ENCODE data around the gene PAPOLG. TPM values are rescaled to one million over a fixed set of nuclear protein-coding genes. Genes with fewer than 3 reads are reported as not detected.

The PAPOLG gene
- total RNA-seq, 1 donor from 2014 or later = 60.8 TPM

DNA sequence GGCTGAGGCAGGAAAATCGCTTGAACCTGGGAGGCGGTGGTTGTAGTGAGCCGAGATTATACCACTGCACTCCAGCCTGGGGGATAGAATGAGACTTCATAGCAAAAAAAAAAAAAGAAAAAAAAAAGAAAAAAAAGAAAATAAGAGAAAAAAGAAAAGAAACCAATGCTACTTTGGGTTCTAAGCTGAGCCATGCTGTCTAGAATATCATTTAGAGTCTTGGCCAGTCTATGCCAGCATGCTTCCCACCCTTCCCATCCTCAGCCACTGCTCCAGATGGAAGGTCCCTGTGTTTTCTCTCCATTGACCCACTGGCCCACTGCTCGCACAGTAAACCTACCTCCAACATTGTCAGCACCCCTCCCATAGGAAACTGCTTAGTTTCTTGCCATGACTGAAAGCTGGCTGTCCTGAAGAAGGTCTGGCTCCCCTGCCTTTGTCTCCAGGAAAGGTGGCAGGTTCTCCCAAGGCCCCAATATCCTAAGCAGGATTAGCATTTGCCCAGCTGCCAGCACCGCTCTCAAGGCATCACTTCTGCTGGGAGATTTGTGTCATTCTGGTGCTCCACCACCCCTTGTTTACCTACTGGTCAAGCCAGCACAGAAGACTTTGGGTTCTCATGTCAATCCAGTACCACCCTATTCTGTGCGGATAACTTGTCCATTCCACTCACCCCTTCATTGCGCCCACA is 47.3 kb upstream of the PAPOLG start:
- no peaks in the 10 kb centered on the region for H3K27me3 Mint-ChIP-seq (ENCODE audit: insufficient read depth, low read depth)
- H3K36me3 ChIP-seq = no peaks in the 10 kb centered on the region
- no peaks in the 10 kb centered on the region for H3K9me3 ChIP-seq (ENCODE audit: low read depth)
- peaks cover 2% of the 10 kb centered on the region for H3K9me3 Mint-ChIP-seq
- no peaks in the 10 kb centered on the region for H4K20me1 ChIP-seq (ENCODE audit: low read depth)
- H3K4me3 Mint-ChIP-seq = no peak overlapping the region
- TF ChIP-seq, protein P1, sequence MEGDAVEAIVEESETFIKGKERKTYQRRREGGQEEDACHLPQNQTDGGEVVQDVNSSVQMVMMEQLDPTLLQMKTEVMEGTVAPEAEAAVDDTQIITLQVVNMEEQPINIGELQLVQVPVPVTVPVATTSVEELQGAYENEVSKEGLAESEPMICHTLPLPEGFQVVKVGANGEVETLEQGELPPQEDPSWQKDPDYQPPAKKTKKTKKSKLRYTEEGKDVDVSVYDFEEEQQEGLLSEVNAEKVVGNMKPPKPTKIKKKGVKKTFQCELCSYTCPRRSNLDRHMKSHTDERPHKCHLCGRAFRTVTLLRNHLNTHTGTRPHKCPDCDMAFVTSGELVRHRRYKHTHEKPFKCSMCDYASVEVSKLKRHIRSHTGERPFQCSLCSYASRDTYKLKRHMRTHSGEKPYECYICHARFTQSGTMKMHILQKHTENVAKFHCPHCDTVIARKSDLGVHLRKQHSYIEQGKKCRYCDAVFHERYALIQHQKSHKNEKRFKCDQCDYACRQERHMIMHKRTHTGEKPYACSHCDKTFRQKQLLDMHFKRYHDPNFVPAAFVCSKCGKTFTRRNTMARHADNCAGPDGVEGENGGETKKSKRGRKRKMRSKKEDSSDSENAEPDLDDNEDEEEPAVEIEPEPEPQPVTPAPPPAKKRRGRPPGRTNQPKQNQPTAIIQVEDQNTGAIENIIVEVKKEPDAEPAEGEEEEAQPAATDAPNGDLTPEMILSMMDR (IDR thresholded peaks at IDR 0.05) = no peak
- no peak for TF ChIP-seq EZH2 (IDR thresholded peaks at IDR 0.05)
- no peak for TF ChIP-seq EZH2phosphoT487 (IDR thresholded peaks at IDR 0.05)
- H3K4me3 ChIP-seq = no peak overlapping the region
- H3K27ac Mint-ChIP-seq = no peak overlapping the region
- H3K4me1 Mint-ChIP-seq = no peaks in the 10 kb centered on the region
- no peak for DNase-seq (ENCODE audit: low spot score)
- H3K79me2 ChIP-seq (ENCODE audit: low read depth) = no peaks in the 10 kb centered on the region
- H3K27ac ChIP-seq = no peak overlapping the region
- no peaks in the 10 kb centered on the region for H3F3A ChIP-seq (ENCODE audit: low read depth)
- H3K4me1 ChIP-seq = no peaks in the 10 kb centered on the region
- H3K4me2 ChIP-seq = no peak overlapping the region
- no peaks in the 10 kb centered on the region for H3K36me3 Mint-ChIP-seq
- no peak overlapping the region for H3K9ac ChIP-seq
- H2AFZ ChIP-seq (replicated peaks) = no peak overlapping the region
- no peaks in the 10 kb centered on the region for H3K27me3 ChIP-seq

DNA sequence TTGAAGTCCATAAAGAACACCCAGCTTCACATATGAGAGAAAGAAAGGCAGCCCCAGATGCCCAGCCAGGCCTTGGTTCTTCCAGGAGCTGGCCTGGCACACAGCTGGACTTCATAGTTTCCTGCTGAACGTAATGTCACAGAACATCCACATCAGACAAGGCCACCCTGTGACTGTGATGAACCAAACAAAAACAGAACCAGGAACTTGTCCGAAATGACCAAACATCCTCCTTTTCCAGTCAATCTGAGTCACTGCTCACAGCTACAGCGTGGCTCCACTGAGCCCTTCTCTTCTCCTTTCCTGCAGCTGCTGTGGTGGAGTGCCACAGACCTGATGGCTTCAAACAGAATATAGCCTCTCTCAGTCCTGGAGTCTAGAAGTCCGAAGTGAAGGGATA is 45.4 kb upstream of the PAPOLG start:
- no peaks in the 10 kb centered on the region for H4K20me1 ChIP-seq (ENCODE audit: low read depth)
- H3F3A ChIP-seq (ENCODE audit: low read depth) = no peaks in the 10 kb centered on the region
- no peaks in the 10 kb centered on the region for H3K79me2 ChIP-seq (ENCODE audit: low read depth)
- H3K4me2 ChIP-seq = no peak overlapping the region
- Mint-ChIP-seq H3K27ac (no peak overlapping the region), H3K4me1 (no peaks in the 10 kb centered on the region), H3K4me3 (no peak overlapping the region), H3K9me3 (peaks cover 2% of the 10 kb centered on the region), H3K27me3 (ENCODE audit: insufficient read depth, low read depth) (no peaks in the 10 kb centered on the region), H3K36me3 (no peaks in the 10 kb centered on the region)
- H3K9ac ChIP-seq = no peak overlapping the region
- no peaks in the 10 kb centered on the region for H3K27me3 ChIP-seq
- no peak overlapping the region for H3K4me3 ChIP-seq
- H3K4me1 ChIP-seq = no peaks in the 10 kb centered on the region
- no peaks in the 10 kb centered on the region for H3K9me3 ChIP-seq (ENCODE audit: low read depth)
- TF ChIP-seq EZH2 (IDR thresholded peaks at IDR 0.05) (no peak), EZH2phosphoT487 (IDR thresholded peaks at IDR 0.05) (no peak)
- TF ChIP-seq, protein P1 (IDR thresholded peaks at IDR 0.05) = no peak
- DNase-seq (ENCODE audit: low spot score) = no peak
- no peaks in the 10 kb centered on the region for H3K36me3 ChIP-seq
- H2AFZ ChIP-seq (replicated peaks) = no peak overlapping the region
- no peak overlapping the region for H3K27ac ChIP-seq

DNA sequence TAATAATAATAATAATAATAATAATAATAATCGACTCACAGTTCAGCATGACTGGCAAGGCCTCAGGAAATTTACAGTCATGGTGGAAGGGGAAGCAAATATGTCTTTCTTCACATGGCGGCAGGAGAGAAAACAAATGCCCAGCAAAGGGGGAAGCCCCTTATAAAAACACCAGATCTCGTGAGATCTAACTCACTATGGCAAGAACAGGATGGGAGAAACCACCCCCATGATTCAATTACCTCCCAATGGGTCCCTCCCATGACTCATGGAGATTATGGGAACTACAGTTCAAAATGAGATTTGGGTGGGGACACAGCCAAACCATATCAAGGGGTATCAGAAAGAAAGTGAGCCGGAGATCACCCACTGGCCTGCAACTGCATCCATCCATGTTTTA is 40.5 kb upstream of the PAPOLG start:
- H3K27ac Mint-ChIP-seq = no peak overlapping the region
- H3K4me3 Mint-ChIP-seq = no peak overlapping the region
- Histone ChIP-seq H2AFZ (replicated peaks) (no peak overlapping the region), H3K27ac (no peak overlapping the region), H4K20me1 (ENCODE audit: low read depth) (no peaks in the 10 kb centered on the region), H3K4me2 (no peak overlapping the region), H3K79me2 (ENCODE audit: low read depth) (no peaks in the 10 kb centered on the region), H3K9ac (no peak overlapping the region), H3K36me3 (no peaks in the 10 kb centered on the region), H3K9me3 (ENCODE audit: low read depth) (no peaks in the 10 kb centered on the region), H3K27me3 (no peaks in the 10 kb centered on the region), H3K4me3 (no peak overlapping the region), H3K4me1 (no peaks in the 10 kb centered on the region), H3F3A (ENCODE audit: low read depth) (no peaks in the 10 kb centered on the region)
- H3K27me3 Mint-ChIP-seq (ENCODE audit: insufficient read depth, low read depth) = peaks cover 6% of the 10 kb centered on the region
- no peak for TF ChIP-seq EZH2 (IDR thresholded peaks at IDR 0.05)
- TF ChIP-seq, protein P1 (IDR thresholded peaks at IDR 0.05) = no peak
- TF ChIP-seq EZH2phosphoT487 (IDR thresholded peaks at IDR 0.05) = no peak
- DNase-seq (ENCODE audit: low spot score) = no peak
- H3K9me3 Mint-ChIP-seq = peaks cover 2% of the 10 kb centered on the region
- H3K36me3 Mint-ChIP-seq = no peaks in the 10 kb centered on the region
- no peaks in the 10 kb centered on the region for H3K4me1 Mint-ChIP-seq
